Breast epithelium (tissue), 4 donors: Measurements from ENCODE around the gene XPO5. TPM values are rescaled to one million over a fixed set of nuclear protein-coding genes. Genes with fewer than 3 reads are reported as not detected.

Source experiments
- DNase-seq, 2 donors: peaks; one replicate each; pipeline ENCODE4 v3.0.0-alpha.2; 2019; ENCODE audit warnings: low spot score in 2 of 2
- H3K27ac ChIP-seq, 2 donors: fragments of 200-600 bp; sonication (generic) in 1 of 2; one replicate each; pipeline ENCODE4 v1.5.1; 2016 to 2019; ENCODE audit warnings: mild to moderate bottlenecking in 1 of 2
- H3K27me3 ChIP-seq, 2 donors: fragments of 200-600 bp; sonication (generic) in 1 of 2; one replicate each; pipeline versions ENCODE4 v1.5.1 to v1.6.0; 2017 to 2019; ENCODE audit warnings: control low read depth in 1 of 2, mild to moderate bottlenecking in 1 of 2
- H3K36me3 ChIP-seq: fragments of 200-600 bp; one replicate; pipeline ENCODE4 v1.5.1; 2019
- H3K4me1 ChIP-seq, 2 donors: fragments of 200-600 bp; sonication (generic); one replicate each; pipeline ENCODE4 v1.5.1; 2016 to 2019; ENCODE audit warnings: control low read depth in 1 of 2
- H3K4me3 ChIP-seq, 3 donors: fragments of 200-600 bp; sonication (generic); 1 replicate in 2 of 3; 2 replicates in 1 of 3; pipeline ENCODE4 v1.5.1; 2016 to 2019; ENCODE audit warnings: mild to moderate bottlenecking in 3 of 3, moderate library complexity in 2 of 3
- H3K9me3 ChIP-seq, 2 donors: fragments of 200-600 bp; sonication (generic) in 1 of 2; one replicate each; pipeline ENCODE4 v1.5.1; 2016 to 2019; ENCODE audit warnings: control low read depth in 1 of 2
- CTCF ChIP-seq, 3 donors: fragments of 450-650 bp; IDR thresholded peaks; one replicate each; pipeline ENCODE4 v1.5.1; 2016 to 2017; ENCODE audit warnings: antibody characterized with exemption in 3 of 3, mild to moderate bottlenecking in 3 of 3, moderate library complexity in 3 of 3
- POLR2A ChIP-seq: fragments of 450-650 bp; IDR thresholded peaks from one replicate; pipeline ENCODE4 v1.6.1; 2016; ENCODE audit warnings: antibody characterized with exemption, mild to moderate bottlenecking, moderate library complexity
- POLR2AphosphoS5 ChIP-seq, 3 donors: sonication (generic); formaldehyde crosslinking; IDR thresholded peaks; one replicate each; pipeline ENCODE4 v1.6.1; 2017; ENCODE audit warnings: antibody characterized with exemption in 3 of 3
- intact Hi-C: fragments of 100-400 bp; cut with DNase I; formaldehyde crosslinking; loops from one replicate; pipeline ENCODE4 v1.15.1; 2023; ENCODE audit warnings: low total_unique reads
- total RNA-seq, 3 donors: library from RNA; depleted of rRNA; stranded (reverse); fragments of >200 nt; gene quantifications; one replicate each; pipeline ENCODE4 v1.1.0, GENCODE V29; 2016

The XPO5 gene
- total RNA-seq, 3 donors from 2014 or later: 16.5 to 28.8 (median 27.2) TPM

GRCh38 chr6:43584892-43585570 is 9.2 kb upstream of the XPO5 start:
- Histone ChIP-seq H3K4me1 (no peaks in the 10 kb centered on the region), H3K9me3 (no peaks in the 10 kb centered on the region), H3K4me3 (no peak overlapping the region), H3K27me3 (no peaks in the 10 kb centered on the region), H3K27ac (no peak overlapping the region), H3K36me3 (no peaks in the 10 kb centered on the region)
- no peak for DNase-seq
- intact Hi-C loops: no loop called here
- no peak for TF ChIP-seq CTCF (IDR thresholded peaks at IDR 0.05)
- TF ChIP-seq POLR2AphosphoS5 (IDR thresholded peaks at IDR 0.05): no peak
- no peak for TF ChIP-seq POLR2A

- Histone ChIP-seq H3K27me3 (no peaks in the 10 kb centered on the region), H3K36me3 (no peaks in the 10 kb centered on the region), H3K4me1 (no peaks in the 10 kb centered on the region), H3K4me3 (no peak overlapping the region), H3K9me3 (no peaks in the 10 kb centered on the region), H3K27ac (peak overlapping the region in 1 of 2 donors; percentile 49)
- intact Hi-C loops: no loop called here
- TF ChIP-seq POLR2AphosphoS5 (IDR thresholded peaks at IDR 0.05) (no peak), CTCF (IDR thresholded peaks at IDR 0.05) (no peak), POLR2A (no peak)
- DNase-seq: no peak
These were observed 7.1 kb upstream of the XPO5 start for GRCh38 chr6:43582911-43583310.

- Histone ChIP-seq H3K4me3 (no peak overlapping the region), H3K9me3 (no peaks in the 10 kb centered on the region), H3K27me3 (no peaks in the 10 kb centered on the region), H3K27ac (peak overlapping the region in 1 of 2 donors; percentile 1), H3K36me3 (no peaks in the 10 kb centered on the region), H3K4me1 (peaks cover 4 to 11% of the 10 kb centered on the region in 2 donors)
- no peak for TF ChIP-seq POLR2A
- TF ChIP-seq POLR2AphosphoS5 (IDR thresholded peaks at IDR 0.05): no peak
- TF ChIP-seq CTCF (IDR thresholded peaks at IDR 0.05): no peak
- DNase-seq: no peak
- intact Hi-C loops: no loop called here
These were observed 3.3 kb upstream of the XPO5 start for GRCh38 chr6:43579171-43579570.

- TF ChIP-seq POLR2AphosphoS5 (IDR thresholded peaks at IDR 0.05) (no peak), CTCF (IDR thresholded peaks at IDR 0.05) (no peak), POLR2A (no peak)
- H3K4me3 ChIP-seq: no peak overlapping the region
- no peaks in the 10 kb centered on the region for H3K27me3 ChIP-seq
- DNase-seq: no peak
- H3K27ac ChIP-seq: peak overlapping the region in 1 of 2 donors; percentile 1
- no peaks in the 10 kb centered on the region for H3K9me3 ChIP-seq
- intact Hi-C loops: no loop called here
- H3K36me3 ChIP-seq: no peaks in the 10 kb centered on the region
- peaks cover 4 to 11% of the 10 kb centered on the region in 2 donors for H3K4me1 ChIP-seq
These were observed 2.9 kb upstream of the XPO5 start for GRCh38 chr6:43578748-43579147.

GRCh38 chr6:43575105-43575771 is 600 bp downstream of the XPO5 start:
- TF ChIP-seq CTCF (IDR thresholded peaks at IDR 0.05) (no peak), POLR2A (no peak), POLR2AphosphoS5 (IDR thresholded peaks at IDR 0.05) (no peak)
- intact Hi-C loops: no loop called here
- Histone ChIP-seq H3K4me1 (peaks cover 4 to 11% of the 10 kb centered on the region in 2 donors), H3K4me3 (peak overlapping the region; percentile 86 to 92 (median 87)), H3K9me3 (no peaks in the 10 kb centered on the region), H3K27me3 (no peaks in the 10 kb centered on the region), H3K36me3 (peaks cover 8% of the 10 kb centered on the region), H3K27ac (peak overlapping the region in 1 of 2 donors; percentile 62)
- no peak for DNase-seq
